ENCODE results near the gene MAST4.

DNA sequence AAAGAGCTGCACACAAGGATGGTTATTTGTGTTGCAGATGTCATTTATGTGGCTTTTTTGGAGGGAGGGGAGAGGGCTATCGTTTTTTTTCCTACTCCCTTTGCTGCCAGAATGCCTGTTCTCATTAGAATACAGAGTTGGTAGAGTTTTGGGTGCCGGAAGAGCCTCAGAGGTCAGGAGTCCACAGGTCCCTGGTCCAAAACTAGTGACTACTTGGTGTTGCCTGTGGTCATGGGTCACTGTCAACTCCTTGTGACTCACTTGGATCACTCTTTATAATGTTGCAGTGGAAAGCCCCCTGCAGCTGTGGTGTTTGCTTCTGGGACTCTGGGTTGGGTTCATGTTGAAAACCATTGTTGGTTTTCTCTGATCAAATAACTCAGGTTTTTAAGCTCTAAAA, 131.4 kb downstream of the MAST4 start:
- TF ChIP-seq, protein P1, sequence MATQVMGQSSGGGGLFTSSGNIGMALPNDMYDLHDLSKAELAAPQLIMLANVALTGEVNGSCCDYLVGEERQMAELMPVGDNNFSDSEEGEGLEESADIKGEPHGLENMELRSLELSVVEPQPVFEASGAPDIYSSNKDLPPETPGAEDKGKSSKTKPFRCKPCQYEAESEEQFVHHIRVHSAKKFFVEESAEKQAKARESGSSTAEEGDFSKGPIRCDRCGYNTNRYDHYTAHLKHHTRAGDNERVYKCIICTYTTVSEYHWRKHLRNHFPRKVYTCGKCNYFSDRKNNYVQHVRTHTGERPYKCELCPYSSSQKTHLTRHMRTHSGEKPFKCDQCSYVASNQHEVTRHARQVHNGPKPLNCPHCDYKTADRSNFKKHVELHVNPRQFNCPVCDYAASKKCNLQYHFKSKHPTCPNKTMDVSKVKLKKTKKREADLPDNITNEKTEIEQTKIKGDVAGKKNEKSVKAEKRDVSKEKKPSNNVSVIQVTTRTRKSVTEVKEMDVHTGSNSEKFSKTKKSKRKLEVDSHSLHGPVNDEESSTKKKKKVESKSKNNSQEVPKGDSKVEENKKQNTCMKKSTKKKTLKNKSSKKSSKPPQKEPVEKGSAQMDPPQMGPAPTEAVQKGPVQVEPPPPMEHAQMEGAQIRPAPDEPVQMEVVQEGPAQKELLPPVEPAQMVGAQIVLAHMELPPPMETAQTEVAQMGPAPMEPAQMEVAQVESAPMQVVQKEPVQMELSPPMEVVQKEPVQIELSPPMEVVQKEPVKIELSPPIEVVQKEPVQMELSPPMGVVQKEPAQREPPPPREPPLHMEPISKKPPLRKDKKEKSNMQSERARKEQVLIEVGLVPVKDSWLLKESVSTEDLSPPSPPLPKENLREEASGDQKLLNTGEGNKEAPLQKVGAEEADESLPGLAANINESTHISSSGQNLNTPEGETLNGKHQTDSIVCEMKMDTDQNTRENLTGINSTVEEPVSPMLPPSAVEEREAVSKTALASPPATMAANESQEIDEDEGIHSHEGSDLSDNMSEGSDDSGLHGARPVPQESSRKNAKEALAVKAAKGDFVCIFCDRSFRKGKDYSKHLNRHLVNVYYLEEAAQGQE (IDR thresholded peaks at IDR 0.05; ENCODE audit: borderline replicate concordance in 1 of 2, low read depth in 1 of 2, low read length in 2 of 2), result no peak
- TF ChIP-seq ARNT (IDR thresholded peaks at IDR 0.05) (no peak), ZNF274 (CRISPR knock-in tag; IDR thresholded peaks at IDR 0.05) (no peak), ZNF672 (CRISPR knock-in tag; IDR thresholded peaks at IDR 0.05) (no peak), REPIN1 (CRISPR knock-in tag; IDR thresholded peaks at IDR 0.05; ENCODE audit: borderline replicate concordance, low read depth) (no peak), GTF2F1 (IDR thresholded peaks at IDR 0.05; ENCODE audit: low read length) (no peak), ZNF644 (CRISPR knock-in tag; IDR thresholded peaks at IDR 0.05; ENCODE audit: low read depth) (no peak), ZNF572 (CRISPR knock-in tag; IDR thresholded peaks at IDR 0.05) (no peak)
- TF ChIP-seq, protein P2, sequence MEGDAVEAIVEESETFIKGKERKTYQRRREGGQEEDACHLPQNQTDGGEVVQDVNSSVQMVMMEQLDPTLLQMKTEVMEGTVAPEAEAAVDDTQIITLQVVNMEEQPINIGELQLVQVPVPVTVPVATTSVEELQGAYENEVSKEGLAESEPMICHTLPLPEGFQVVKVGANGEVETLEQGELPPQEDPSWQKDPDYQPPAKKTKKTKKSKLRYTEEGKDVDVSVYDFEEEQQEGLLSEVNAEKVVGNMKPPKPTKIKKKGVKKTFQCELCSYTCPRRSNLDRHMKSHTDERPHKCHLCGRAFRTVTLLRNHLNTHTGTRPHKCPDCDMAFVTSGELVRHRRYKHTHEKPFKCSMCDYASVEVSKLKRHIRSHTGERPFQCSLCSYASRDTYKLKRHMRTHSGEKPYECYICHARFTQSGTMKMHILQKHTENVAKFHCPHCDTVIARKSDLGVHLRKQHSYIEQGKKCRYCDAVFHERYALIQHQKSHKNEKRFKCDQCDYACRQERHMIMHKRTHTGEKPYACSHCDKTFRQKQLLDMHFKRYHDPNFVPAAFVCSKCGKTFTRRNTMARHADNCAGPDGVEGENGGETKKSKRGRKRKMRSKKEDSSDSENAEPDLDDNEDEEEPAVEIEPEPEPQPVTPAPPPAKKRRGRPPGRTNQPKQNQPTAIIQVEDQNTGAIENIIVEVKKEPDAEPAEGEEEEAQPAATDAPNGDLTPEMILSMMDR (CRISPR knock-in tag; IDR thresholded peaks at IDR 0.05), result no peak

All from HepG2 (cell line).